IMR-90 (cell line): ENCODE measurements around the gene LENG1.

Experiments
- CHD1 ChIP-seq: IDR thresholded peaks from 2 replicates; pipeline ENCODE4 v1.6.1; 2012; ENCODE audit warnings: low read depth, low read length, improper control_type of control experiment
- CTCF ChIP-seq: conservative IDR thresholded peaks from 2 replicates; pipeline ENCODE4 v1.5.1; 2012; ENCODE audit warnings: mild to moderate bottlenecking, low read depth, low read length, improper control_type of control experiment
- ELK1 ChIP-seq: fragments of 150-350 bp; IDR thresholded peaks from 2 replicates; pipeline ENCODE4 v1.6.1; 2016; ENCODE audit warnings: low read depth, mild to moderate bottlenecking, low read length, moderate library complexity, borderline replicate concordance
- FOS ChIP-seq: fragments of 150-350 bp; IDR thresholded peaks from 2 replicates; pipeline ENCODE4 v1.6.1; 2016; ENCODE audit warnings: low read depth, low read length
- MAFK ChIP-seq: IDR thresholded peaks from 2 replicates; pipeline ENCODE4 v1.6.1; 2012; ENCODE audit warnings: low read depth, low read length, improper control_type of control experiment
- MXI1 ChIP-seq: IDR thresholded peaks from 2 replicates; pipeline ENCODE4 v1.6.1; 2012; ENCODE audit warnings: low read depth, mild to moderate bottlenecking, low read length, moderate library complexity, borderline replicate concordance
- POLR2A ChIP-seq: IDR thresholded peaks from 2 replicates; pipeline ENCODE4 v1.6.1; 2012; ENCODE audit warnings: mild to moderate bottlenecking, low read depth, low read length
- RAD21 ChIP-seq: IDR thresholded peaks from 2 replicates; pipeline ENCODE4 v1.6.1; 2012; ENCODE audit warnings: low read length, improper control_type of control experiment
- RFX5 ChIP-seq: IDR thresholded peaks from 2 replicates; pipeline ENCODE4 v1.8.0; 2012; ENCODE audit warnings: low read depth, mild to moderate bottlenecking, low read length, moderate library complexity
- SMC3 ChIP-seq: fragments of 150-350 bp; IDR thresholded peaks from 2 replicates; pipeline ENCODE4 v1.6.1; 2016; ENCODE audit warnings: low read depth, mild to moderate bottlenecking, antibody characterized with exemption, low read length, moderate library complexity

GRCh38 chr19:54136086-54136863 is 23.2 kb downstream of the LENG1 start:
- TF ChIP-seq CTCF (no peak), RFX5 (no peak), POLR2A (no peak), MAFK (no peak), FOS (no peak), RAD21 (no peak), CHD1 (no peak), MXI1 (0 out of 2 replicates have a peak, but pooled peaks have one; percentile 49), ELK1 (no peak), SMC3 (no peak)
